CD4-positive, alpha-beta T cell treated with Interleukin-21 for 1 hour (primary cell): ENCODE data around the gene AP1S3.
"Not testable (repeated sequence)": the region's sequence is repeated elsewhere in the genome, so short reads cannot be mapped to it uniquely, and the experiment has no call there.

ENCODE experiments used
- DNase-seq: peaks from one replicate; pipeline ENCODE4 v3.0.0-alpha.2; 2020

The AP1S3 gene

DNA sequence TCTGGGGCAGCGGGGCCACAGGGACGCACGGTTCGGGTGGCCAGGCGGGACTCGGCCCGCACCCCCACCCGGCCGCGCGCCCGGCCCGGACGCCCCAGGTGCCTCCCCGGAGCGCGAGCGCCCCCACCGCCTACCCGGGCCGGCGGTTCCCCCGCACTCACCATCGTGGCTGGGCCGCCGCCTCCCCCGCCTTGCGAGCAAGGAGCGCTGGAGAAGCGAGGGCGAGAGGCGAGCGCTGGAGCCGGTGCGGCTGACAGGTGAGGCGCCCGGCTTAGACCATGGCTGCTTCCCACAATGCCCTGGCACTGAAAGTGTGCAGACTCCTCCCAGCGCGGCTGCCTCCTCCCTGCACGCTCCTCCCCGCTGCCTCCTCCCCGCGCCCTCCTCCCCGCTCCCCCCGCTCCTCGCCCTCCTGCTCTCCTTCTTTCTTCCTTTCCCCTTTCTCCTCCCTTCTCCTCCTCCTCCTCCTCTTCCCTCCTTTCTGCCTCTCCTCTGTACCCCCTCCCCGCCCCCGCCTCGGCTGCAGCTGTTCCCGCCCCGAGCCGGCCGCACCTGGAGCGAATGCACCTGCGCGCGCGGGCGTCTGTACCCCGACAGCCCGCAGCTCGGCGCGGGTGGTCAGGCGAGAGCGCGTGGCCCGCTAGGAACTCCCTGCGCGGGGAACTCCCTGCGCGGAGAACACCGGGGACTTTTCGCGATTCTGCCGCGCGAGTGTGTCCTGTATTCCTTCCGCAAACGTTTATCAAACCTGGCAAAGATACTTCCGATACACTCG is at the start of gene AP1S3:
AP1S3 (minus strand) TSS at position 296 of the 775 bp plus-strand sequence; CDS start at position 164, 132 bp downstream.
- peak; percentile 77 for DNase-seq

DNA sequence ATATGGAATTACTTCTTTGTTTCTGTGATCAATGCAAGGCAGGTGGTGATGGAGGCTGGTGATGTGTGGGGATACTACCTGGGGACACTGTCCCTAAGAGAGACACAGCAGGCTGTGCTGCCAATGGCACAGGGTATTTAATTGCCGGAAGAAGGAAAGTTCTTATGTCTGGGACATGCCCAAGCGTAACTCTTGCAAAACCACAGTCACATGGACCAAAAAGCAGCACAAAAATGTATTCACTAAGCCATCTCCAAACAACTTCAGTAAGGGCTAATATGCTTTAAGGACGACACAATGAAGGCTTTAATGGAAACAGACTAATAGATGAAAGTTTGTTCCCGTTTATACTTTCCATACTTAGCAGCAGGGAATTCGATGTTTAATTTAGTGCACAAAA is 49.7 kb upstream of the AP1S3 start:
- no peak for DNase-seq

DNA sequence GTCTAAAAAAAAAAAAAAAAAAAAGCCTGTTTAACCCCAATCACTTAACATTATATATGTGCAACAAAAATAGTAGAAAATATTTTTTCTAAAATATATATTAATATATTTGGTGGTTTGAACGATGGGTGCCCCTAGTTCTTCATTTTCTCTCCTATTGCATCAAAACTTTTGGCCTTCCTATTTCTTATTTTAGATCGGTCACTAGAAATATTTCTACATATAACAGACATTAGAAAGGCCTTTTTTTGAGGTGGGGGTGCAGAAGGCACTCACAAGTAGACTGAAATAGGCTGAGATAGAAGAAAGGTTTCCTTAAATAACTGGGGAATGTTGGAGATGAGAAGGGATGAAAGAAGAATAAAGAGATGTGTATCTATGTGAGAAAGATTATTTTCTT is 49.3 kb upstream of the AP1S3 start:
- DNase-seq: no peak

DNA sequence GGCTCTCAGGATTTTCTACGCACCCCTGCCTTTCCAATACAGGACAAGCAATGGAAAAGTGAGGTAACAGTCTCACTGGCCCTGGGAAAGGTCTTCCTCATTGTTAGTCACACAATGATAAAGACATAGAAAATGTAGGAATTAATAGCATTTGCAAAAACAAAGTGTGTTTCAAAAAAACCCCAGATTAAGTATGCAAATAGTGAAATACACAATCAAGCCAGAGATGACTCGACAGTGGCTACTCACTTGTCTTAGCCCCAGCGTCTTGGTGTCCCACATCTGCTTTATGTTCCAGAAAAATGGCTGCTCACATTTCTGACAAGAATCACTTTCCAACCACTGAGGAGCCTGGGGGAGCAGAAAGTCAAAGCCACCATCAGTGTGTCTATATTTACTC is 47.0 kb upstream of the AP1S3 start:
- DNase-seq: no peak

DNA sequence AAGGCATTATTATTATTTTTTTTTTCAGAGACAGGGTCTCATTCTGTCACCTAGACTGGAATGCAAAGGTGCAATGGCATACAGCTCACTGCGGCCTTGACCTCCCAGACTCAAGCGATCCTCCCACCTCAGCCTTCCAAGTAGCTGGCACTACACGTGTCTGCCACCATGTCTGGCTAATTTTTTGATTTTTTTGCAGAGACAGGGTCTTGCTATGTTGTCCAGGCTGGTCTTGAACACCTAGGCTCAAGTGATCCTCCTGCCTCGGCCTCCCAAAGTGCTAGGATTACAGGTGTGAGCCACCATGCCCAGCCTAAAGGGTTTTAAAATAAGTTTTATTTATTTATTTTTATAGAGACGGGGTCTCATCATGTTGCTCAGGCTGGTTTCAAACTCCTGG is 45.3 kb upstream of the AP1S3 start:
- DNase-seq: no peak

DNA sequence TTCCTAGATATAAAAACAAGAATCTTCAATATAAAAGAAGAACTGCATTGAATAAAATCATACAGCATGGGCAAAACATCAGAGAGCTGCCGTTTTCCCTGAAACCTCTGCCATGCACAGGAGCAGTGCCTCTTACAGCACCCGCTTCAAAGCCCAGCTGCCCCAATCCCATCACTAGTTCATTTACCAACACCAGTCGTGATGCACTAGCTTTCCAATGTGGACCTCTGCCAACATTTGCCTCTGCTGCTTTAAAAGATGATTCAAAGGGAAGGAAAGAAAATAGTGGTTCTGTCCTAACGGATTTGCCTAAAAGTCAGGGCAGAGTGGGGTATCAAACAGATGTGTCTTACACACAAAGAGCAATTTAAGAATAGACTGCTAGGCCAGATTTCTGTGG is 43.4 kb upstream of the AP1S3 start:
- DNase-seq: no peak

DNA sequence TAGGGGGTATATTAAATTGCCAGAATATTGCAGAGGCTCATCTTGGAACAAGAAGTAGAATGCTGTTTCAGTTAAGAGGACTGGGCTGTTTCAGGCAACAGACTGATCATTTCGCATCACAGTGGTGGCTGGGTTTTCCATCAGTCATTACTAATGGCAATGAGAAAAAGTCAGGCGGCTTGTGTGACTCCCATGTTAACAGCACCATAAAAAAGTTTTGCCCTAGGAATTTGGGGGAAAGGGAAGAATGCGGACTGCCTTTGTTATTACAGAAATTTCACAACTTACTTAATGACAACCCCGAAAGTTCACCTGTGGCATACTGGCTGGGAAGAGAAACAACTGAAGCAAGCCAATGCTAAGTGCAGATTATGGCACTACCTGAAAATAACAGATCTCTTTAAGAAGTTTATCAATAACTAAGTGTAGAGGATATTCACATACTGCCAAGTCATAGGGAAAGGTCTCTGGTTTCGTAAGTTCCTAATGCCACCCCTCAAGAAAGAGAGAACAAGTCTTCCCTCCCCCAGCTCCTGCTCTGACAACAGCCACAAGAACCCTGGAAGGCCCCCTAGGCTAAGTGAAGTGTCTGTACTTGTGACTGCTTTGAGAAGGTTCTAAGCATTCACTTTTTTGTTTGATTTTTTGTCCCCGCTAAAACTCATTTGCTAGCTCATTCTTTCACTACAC is 40.5 kb upstream of the AP1S3 start:
- DNase-seq: no peak

DNA sequence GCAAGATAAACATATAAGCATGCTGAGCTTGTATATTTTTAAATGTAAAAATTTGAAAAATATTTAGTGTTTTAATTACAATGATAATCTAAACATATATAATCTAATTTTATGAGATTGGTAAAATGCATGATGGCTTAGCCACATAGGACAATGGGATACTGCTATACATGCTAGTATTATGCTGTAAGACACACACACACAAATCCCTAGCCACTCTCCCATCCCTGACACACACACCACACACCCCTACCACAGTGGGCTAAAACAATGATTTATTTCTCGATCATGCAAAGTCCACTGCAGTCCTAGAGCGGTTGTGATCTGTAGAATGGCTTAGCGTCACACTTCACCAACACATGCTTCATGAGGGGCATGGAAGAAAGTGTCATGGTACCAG is 36.3 kb upstream of the AP1S3 start:
- DNase-seq: no peak

DNA sequence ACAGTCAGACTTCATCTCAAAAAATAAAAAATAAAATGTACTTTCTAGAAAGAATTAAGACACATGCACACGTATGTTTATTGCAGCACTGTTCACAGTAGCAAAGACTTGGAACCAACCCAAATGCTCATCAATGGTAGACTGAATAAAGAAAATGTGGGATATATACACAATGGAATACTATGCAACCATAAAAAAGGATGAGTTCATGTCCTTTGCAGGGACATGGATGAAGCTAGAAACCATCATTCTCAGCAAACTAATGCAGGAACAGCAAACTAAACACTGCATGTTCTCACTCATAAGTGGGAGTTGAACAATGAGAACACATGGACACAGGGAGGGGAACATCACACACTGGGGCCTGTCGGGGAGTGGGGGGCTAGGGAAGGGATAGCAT is 35.4 kb upstream of the AP1S3 start:
- DNase-seq: not testable (repeated sequence)

DNA sequence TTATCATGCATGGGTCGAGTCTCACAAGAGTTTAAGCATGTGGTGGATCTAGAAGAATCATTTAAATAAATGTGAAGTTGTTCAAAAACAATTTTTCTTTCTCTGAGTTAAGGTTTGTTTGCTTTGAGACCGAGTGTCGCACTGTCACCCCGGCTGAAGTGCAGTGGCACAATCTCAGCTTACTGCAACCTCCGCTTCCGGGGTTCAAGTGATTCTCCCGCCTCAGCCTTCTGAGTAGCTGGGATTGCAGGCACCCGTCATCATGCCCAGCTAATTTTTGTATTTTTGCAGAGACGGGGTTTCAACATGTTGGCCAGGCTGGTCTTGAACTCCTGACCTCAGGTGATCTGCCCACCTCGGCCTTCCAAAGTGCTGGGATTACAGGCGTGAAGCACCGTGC is 34.3 kb upstream of the AP1S3 start:
- DNase-seq: not testable (repeated sequence)

DNA sequence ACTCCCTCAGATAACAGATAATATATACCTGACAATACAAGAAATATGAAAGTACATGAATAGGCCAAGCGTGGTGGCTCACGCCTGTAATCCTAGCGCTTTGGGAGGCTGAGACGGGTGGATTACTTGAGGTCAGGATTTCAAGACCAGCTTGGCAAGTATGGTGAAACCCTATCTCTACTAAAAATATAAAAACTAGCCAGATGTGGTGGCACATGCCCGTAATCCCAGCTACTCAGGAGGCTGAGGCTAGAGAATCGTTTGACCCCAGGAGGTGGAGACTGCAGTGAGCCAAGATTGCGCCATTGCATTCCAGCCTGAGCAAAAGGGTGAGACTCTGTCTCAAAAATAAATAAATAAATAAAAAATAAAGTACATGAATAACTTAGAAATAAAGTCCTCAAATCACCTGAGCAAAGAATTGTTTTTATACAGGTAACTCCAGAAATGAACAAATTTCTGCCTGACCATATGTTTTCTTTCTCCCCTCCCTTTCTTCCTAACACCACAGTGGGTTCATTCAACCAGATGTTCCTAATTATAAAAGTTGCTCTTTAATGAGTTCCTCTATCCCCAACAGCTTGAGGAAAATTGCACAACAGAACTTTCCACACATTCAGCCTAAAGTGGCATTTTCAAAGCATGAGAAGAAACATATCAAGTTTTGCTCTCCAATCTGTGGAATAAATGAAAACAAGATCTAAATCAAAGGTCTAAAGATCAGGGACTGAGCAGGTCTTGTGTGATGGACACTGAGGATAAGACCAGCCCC is 33.6 kb upstream of the AP1S3 start:
- DNase-seq: no peak

DNA sequence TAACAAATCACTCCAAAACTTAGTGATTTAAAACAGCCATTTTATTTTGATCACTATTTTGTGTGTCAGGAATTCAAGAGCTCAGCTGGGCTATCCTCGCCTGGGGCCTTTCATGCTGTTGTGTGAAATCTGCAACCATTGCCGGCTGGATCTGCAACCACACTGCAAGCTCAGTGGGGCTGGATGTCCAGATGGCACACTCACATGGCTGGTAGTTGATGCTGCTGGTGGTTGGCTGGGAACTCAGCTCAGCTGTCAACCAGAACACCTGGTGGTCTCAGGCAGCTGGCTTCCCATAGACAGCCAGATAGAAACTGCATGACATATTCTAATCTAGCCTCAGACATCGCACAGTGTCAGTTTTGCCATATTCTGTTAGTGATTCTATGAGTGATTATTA is 30.6 kb upstream of the AP1S3 start:
- no peak for DNase-seq

DNA sequence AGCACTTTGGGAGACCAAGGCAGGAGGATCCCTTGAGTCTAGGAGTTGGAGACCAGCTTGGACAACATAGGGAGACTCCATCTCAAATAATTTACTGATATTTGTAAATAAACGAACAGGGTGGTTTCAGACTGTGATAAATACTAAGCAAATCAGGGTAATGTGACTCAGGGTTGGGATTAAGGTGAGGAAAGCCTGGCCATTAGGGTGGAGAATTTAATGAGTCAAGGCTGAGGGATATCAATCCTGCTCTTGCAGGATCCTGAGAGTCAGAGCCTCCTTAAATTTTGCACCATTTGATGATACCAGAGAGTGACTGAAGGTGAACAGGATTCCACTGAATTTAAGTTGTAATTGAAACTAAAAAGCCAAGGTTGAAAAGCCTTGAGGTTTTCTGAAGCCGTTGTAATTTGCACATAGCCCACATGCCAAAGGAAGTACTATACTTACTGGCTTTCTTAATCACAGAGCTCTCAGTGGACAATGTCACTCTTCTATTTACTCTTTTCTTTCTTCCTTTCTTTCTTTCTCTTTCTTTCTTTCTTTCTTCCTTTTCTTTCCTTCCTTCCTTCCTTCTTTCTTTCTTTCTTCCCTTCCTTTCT is 28.6 kb upstream of the AP1S3 start:
- peak; percentile 15 for DNase-seq

DNA sequence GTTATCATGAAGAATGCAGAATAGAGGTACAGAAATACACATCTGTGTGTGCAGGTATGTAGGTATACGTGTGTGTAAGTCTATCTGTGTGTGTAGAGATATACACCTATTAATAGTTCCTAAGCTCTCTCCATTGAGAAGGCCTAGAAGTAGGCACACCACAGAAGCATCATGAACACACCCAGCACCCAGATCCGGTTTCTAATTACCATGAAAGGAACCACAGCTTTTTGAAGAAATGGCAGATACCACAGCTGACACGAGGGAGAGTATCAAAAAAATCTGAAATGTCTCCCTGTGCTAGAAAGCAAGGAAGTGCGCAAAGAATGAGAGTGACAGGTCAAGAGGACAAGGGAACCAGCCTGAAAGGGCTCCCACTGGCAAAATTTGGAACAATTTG is 27.7 kb upstream of the AP1S3 start:
- DNase-seq: peak; percentile 63

DNA sequence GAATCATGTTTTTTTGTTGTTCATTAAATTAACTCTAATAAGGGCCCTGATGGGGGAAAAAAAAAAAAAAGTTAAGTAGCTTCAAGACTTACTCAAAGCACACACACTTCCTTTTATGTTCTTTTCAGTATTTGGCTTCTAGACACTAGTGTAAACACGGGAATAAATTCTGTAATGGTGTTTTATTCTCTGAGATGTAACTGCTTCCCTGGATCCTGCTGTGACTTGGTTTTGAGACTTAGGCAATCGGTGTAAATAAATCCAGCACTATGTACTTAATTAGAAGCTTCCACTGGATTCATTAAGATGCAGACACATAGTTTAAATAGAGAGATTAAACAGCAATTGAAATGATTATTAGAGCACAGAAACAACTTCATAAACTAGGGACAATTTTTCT is 26.1 kb upstream of the AP1S3 start:
- DNase-seq: no peak

DNA sequence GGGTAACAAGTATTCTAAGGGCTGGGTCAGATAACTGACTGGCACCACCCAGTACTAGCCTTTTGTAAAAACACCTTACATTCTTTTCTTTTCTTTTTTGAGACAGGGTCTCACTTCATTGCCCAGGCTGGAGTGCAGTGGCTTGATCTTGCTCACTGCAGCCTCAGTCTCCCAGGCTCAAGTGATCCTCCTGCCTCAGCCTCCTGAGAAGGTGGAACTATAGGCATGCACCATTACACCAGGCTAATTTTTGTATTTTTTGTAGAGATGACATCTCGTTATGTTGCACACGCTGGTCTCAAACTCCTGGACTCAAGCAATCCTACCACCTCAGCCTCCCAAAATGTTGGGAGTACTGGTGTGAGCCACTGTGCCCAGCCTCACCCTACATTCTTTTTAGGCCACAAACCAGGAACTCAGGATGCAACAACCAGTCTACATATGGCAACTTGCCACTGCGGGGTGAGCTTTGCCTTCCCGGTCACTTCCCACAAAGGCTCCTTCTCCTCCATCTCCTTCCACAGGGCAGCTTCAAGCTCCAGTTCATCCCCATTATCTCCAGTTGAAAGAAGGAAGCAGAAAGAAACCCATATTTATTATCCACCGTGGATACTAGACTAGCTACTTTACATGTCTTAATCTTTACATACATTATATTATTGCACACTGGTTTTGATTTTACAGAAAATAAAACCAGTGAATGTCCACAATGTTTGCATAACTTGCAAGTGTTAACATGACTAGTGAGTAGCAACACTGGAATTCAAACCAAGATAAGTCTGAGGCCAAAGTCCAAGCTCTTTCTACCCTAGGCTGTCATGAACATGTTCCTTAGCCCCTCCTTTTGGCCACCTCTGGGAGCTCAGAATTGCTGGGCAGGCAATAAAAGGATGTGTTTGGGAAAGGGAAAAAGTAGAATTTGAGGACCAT is 23.7 kb upstream of the AP1S3 start:
- no peak for DNase-seq

DNA sequence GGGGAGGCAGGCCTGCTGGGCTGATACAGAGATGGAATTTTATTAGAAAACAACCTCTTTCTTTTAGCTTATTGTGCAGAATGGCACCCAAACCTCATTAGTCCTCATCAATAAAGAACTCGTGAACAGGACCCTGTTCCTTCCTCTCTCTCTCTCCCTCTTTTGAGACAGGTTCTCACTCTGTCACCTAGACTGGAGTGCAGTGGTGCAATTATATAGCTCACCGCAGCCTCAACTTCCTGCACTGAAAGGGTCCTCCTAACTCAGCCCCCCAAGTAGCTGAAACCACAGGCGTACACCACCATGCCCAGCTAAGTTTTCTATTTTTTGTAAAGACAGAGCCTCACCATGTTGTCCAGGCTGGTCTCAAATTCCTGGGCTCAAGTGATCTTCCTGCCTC is 21.7 kb upstream of the AP1S3 start:
- no peak for DNase-seq

DNA sequence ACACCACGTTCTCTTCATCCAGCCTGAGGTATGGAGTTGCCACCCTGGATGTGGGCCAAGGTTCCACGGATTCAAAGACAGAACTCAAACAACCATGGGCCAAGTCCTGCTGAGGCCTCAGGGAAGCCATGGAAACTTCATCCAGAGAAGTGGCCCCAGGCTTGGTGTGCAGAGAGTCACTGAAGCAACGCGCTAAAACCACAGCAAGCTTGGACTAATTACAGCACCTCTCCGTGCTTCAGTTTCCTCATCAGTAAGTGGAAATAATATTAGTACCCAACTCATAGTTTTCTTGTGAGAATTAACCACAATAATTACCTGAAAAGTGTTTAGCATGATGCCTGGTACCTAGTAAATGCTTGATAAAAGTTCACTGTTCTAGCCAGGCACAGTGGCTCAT is 19.2 kb upstream of the AP1S3 start:
- DNase-seq: no peak

DNA sequence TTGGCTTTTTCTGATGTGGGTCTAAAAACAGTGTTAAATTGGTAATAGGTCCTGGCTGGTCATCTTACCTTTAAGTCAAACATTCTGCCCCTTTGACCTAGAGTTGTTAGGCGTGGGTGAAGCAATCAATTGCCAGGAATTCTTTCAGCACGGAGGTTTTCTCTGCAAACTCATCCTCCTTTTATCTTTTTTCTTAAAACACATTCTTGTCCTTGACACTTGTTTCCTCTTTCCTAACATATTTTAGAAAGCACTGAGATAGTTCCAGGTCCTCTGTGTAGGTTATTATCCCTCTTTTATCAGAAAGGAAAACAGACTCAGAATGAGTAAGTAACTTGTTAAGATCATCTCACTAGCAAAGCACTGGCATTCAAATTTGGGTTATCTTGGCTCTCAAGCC is 18.6 kb upstream of the AP1S3 start:
- no peak for DNase-seq

DNA sequence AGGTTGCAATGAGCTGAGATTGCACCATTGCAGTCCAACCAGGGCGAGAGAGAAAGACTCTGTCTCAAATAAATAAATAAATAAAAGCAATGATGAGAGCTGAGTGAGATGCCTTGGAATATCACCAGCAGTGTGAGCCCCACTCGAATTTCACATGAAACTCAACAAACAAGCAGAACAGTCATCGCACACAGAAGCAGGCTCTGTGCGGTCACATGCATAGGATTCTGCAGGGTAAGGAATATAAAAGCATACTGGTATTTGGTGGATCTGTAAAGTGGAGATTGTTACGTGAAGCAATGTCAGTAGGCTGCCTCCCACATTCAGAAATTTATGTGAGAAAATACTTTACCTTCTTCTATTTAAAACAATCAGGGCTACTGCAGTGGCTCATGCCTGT is 18.0 kb upstream of the AP1S3 start:
- DNase-seq: no peak

DNA sequence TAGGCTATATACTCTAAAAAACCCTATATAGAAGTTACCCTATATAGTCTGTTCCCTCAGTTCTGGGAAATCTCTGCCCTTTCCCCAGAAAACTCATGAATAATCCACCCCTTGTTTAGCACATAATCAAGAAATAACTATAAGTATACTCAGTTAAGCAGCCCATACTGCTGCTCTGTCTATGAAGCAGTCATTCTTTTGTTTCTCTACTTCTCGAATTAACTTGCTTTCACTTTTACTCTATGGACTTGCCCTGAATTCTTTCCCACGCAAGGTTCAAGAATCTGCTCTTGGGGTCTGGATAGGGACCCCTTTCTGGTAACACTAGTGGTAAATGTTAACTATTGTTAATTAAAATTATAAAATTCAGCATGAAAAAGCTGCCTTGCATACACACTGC is 17.4 kb upstream of the AP1S3 start:
- no peak for DNase-seq

DNA sequence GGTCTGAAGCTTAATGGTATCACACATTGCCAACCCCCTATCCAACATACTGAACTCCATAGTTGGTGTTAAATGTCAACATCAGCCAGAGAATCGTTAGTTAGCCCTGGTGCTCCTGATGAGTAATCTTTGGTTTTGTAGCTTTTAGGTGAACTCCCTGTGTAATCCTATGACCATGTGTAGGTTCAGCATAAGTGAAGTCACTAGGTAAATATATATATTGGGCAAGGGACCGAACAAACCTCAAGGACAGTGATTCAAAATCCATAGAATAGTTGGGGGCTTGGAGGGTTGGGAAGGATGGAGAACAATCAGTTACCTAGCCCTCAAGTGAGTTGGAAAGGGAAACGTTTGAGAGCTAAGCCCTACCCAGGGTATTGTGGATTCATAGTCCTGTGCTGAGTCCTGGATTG is 16.0 kb upstream of the AP1S3 start:
- no peak for DNase-seq
